Spleen (tissue), 7 donors: ENCODE results near the gene CTNNBL1.

Experiments
- CTCF ChIP-seq, 11 experiments: fragments of 200-600 bp in 7 of 11; fragments of 450-650 bp in 4 of 11; sonication (generic) in 4 of 11; IDR thresholded peaks in 8 of 11; conservative IDR thresholded peaks in 3 of 11; 1 replicate in 7 of 11; 2 replicates in 4 of 11; pipeline versions ENCODE4 v1.4.0 to v1.8.0; 2016 to 2021; ENCODE audit warnings: antibody characterized with exemption in 11 of 11, inconsistent platforms in 4 of 11, mild to moderate bottlenecking in 1 of 11
- POLR2A ChIP-seq, 3 donors: fragments of 450-650 bp; IDR thresholded peaks; one replicate each; pipeline ENCODE4 v1.5.1; 2017; ENCODE audit warnings: antibody characterized with exemption in 3 of 3, mild to moderate bottlenecking in 1 of 3
- POLR2AphosphoS5 ChIP-seq, 3 donors: sonication (generic); formaldehyde crosslinking; IDR thresholded peaks; one replicate each; pipeline ENCODE4 v1.5.1; 2017; ENCODE audit warnings: antibody characterized with exemption in 3 of 3
- donor health status: DM: no; HTN: no; CAD: no; lungs with moderate emphysema.
- donor health status: DM: no; HTN: no; CAD: no.
- donor health status: DM: no; HTN: no; CAD: no.

- TF ChIP-seq POLR2A (IDR thresholded peaks at IDR 0.05) = no peak
- no peak for TF ChIP-seq CTCF (IDR thresholded peaks at IDR 0.05 in 8 of 11, conservative IDR thresholded peaks at IDR 0.05 in 3 of 11)
- TF ChIP-seq POLR2AphosphoS5 (IDR thresholded peaks at IDR 0.05) = peak in 2 of 3 donors; percentile 19 to 30
Observed at GRCh38 chr20:37749620-37750403, 56.0 kb downstream of the CTNNBL1 start.
